Upper lobe of right lung (tissue), 1 donor: ENCODE results near the gene RUNX1. TPM values are rescaled to one million over a fixed set of nuclear protein-coding genes. Genes with fewer than 3 reads are reported as not detected.
"Not testable (repeated sequence)": the region's sequence is repeated elsewhere in the genome, so short reads cannot be mapped to it uniquely, and the experiment has no call there.

Experiments used
- ATAC-seq: fragments of 200-7000 bp; cut with Tn5 transposase; one replicate; pipeline ENCODE4 v1.9.1; 2020; ENCODE audit warnings: mild to moderate bottlenecking, moderate library complexity
- DNase-seq: peaks from one replicate; pipeline ENCODE4 v3.0.0-alpha.2; 2020
- H3K27ac ChIP-seq: fragments of 200-600 bp; one replicate; pipeline ENCODE4 v1.8.0; 2022
- H3K27me3 ChIP-seq: fragments of 200-600 bp; one replicate; pipeline ENCODE4 v1.8.0; 2022; ENCODE audit warnings: mild to moderate bottlenecking
- H3K36me3 ChIP-seq: fragments of 200-600 bp; one replicate; pipeline ENCODE4 v1.8.0; 2022
- H3K4me1 ChIP-seq: fragments of 200-600 bp; one replicate; pipeline ENCODE4 v1.8.0; 2022
- H3K4me3 ChIP-seq: fragments of 200-600 bp; one replicate; pipeline ENCODE4 v1.8.0; 2022; ENCODE audit warnings: mild to moderate bottlenecking
- H3K9me3 ChIP-seq: fragments of 200-600 bp; one replicate; pipeline ENCODE4 v1.8.0; 2022
- intact Hi-C: fragments of 100-400 bp; cut with DNase I; formaldehyde crosslinking; loops from one replicate; pipeline ENCODE4 v1.11.0; 2022
- total RNA-seq: library from RNA; stranded (reverse); fragmentation: NEBNext Ultra II Directional; extraction: Animal tissue kit (Norgen Biotek cat#: 25700); gene quantifications from one replicate; pipeline ENCODE4 v1.2.1, GENCODE V29; 2021
- TF ChIP-seq, protein P1 (sequence below): fragments of 200-600 bp; IDR thresholded peaks from one replicate; pipeline ENCODE4 v1.8.0; 2022; ENCODE audit warnings: antibody characterized with exemption
- donor health status: DM: no; HTN: yes; CAD: no; lungs with severe emphysema.

RUNX1 gene
- total RNA-seq, 1 donor from 2014 or later: 86.9 TPM

DNA sequence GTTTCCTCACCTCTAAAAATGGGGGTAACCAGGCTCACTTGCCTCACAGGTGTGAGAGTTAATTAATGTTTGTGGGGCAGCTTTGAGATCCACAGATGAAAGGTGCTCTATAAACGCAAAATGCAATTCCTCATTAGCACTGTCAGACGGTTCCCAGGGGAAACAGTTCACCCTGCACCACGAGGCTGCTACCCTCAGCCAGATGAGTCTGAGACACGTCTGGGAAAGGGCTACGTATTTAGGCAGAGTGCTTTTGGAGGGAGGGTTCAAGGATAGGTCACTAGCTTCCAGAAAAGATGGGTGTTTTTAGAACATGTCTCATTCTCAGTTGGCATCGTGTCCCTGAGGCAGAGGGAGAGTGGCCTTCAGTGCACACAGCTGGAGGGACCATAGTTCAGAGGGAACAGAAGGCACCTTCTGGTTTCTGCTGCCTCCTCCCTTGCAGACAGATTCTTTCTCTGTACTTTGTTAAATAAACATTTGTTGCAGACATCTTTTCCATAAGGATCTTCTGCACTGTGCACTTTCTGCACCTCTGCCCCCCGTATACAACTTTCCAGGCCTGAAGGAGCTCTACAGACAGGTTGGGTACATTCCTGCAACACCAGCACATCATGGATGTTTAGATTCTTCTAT lies 240.4 kb downstream of the RUNX1 start:
- no peaks in the 10 kb centered on the region for H3K27me3 ChIP-seq
- peak overlapping the region; percentile 42 for H3K27ac ChIP-seq
- peak; percentile 3 for ATAC-seq

GRCh38 chr21:34807881-34808568 lies 241.1 kb downstream of the RUNX1 start:
- intact Hi-C loops: no loop called here
- peak; percentile 56 for ATAC-seq
- Histone ChIP-seq H3K36me3 (peaks cover 29% of the 10 kb centered on the region), H3K27ac (peak overlapping the region; percentile 42), H3K9me3 (no peaks in the 10 kb centered on the region), H3K27me3 (no peaks in the 10 kb centered on the region), H3K4me1 (peaks cover 14% of the 10 kb centered on the region), H3K4me3 (no peak overlapping the region)
- TF ChIP-seq, protein P1, sequence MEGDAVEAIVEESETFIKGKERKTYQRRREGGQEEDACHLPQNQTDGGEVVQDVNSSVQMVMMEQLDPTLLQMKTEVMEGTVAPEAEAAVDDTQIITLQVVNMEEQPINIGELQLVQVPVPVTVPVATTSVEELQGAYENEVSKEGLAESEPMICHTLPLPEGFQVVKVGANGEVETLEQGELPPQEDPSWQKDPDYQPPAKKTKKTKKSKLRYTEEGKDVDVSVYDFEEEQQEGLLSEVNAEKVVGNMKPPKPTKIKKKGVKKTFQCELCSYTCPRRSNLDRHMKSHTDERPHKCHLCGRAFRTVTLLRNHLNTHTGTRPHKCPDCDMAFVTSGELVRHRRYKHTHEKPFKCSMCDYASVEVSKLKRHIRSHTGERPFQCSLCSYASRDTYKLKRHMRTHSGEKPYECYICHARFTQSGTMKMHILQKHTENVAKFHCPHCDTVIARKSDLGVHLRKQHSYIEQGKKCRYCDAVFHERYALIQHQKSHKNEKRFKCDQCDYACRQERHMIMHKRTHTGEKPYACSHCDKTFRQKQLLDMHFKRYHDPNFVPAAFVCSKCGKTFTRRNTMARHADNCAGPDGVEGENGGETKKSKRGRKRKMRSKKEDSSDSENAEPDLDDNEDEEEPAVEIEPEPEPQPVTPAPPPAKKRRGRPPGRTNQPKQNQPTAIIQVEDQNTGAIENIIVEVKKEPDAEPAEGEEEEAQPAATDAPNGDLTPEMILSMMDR: no peak
- DNase-seq: no peak

More for the DNA sequence above, 240.4 kb downstream of the RUNX1 start:
- TF ChIP-seq, protein P1: no peak
- Histone ChIP-seq H3K4me3 (no peak overlapping the region), H3K36me3 (peaks cover 29% of the 10 kb centered on the region), H3K9me3 (no peaks in the 10 kb centered on the region), H3K4me1 (peaks cover 14% of the 10 kb centered on the region)
- DNase-seq: no peak
- intact Hi-C loops: no loop called here

- ATAC-seq (peak; percentile 74), DNase-seq (no peak)
- H3K27me3 ChIP-seq: no peaks in the 10 kb centered on the region
- H3K4me1 ChIP-seq: peaks cover 14% of the 10 kb centered on the region
- intact Hi-C loops: no loop called here
- no peak overlapping the region for H3K4me3 ChIP-seq
- peak overlapping the region; percentile 42 for H3K27ac ChIP-seq
- TF ChIP-seq, protein P1: no peak
- H3K9me3 ChIP-seq: no peaks in the 10 kb centered on the region
- peaks cover 29% of the 10 kb centered on the region for H3K36me3 ChIP-seq
Observed at GRCh38 chr21:34807146-34807880, 241.8 kb downstream of the RUNX1 start.

DNA sequence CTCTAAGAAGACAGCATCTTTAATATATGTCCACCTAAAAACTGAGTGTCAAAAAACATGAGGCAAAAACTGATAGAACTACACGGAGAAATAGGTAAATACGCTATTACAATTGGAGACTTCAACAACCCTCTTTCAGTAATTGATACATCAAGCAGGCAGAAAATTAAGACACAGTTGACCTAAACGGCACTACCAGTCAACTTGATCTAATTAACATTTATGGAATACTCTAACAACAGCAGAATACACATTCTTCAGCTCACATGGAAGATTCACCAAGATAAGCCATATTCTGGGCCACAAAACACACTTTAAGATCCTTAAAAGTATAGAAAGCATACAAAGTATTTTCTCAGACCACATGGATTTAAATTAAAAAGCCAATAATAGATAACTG lies 242.7 kb downstream of the RUNX1 start:
- Histone ChIP-seq H3K36me3 (peaks cover 25% of the 10 kb centered on the region), H3K4me3 (no peak overlapping the region), H3K9me3 (no peaks in the 10 kb centered on the region), H3K27ac (no peak overlapping the region), H3K27me3 (no peaks in the 10 kb centered on the region), H3K4me1 (peaks cover 14% of the 10 kb centered on the region)
- intact Hi-C loops: no loop called here
- ATAC-seq: no peak
- TF ChIP-seq, protein P1: no peak
- DNase-seq: no peak

DNA sequence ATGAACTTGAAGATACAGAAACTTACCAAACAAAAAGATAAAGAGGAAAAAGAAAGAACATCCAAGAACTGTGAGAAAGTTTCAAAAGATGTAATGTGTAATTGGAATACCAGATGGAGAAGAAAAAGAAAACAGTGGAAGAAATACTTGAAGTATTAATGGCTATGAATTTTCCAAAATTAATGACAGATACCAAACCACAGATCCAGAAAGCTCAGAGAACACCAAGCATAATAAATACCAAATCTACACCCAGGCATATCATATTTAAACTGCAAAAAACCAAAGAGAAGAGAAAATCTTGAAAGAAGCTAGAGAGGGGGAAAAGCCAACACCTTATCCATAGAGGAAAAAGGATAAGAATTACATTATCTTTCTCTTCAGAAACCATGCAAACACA lies 243.9 kb downstream of the RUNX1 start:
- peaks cover 14% of the 10 kb centered on the region for H3K4me1 ChIP-seq
- no peak overlapping the region for H3K27ac ChIP-seq
- TF ChIP-seq, protein P1: no peak

GRCh38 chr21:34804584-34804983 lies 244.5 kb downstream of the RUNX1 start:
- H3K9me3 ChIP-seq, ATAC-seq, intact Hi-C loops, H3K4me3 ChIP-seq, H3K27me3 ChIP-seq, H3K27ac ChIP-seq: not testable (repeated sequence)
- Histone ChIP-seq H3K36me3 (peaks cover 19% of the 10 kb centered on the region), H3K4me1 (peaks cover 14% of the 10 kb centered on the region)
- peak; percentile 77 for DNase-seq

More for the DNA sequence above, 243.9 kb downstream of the RUNX1 start:
- DNase-seq: no peak
- Histone ChIP-seq H3K36me3 (peaks cover 18% of the 10 kb centered on the region), H3K27me3 (no peaks in the 10 kb centered on the region), H3K9me3 (no peaks in the 10 kb centered on the region), H3K4me3 (no peak overlapping the region)
- intact Hi-C loops: no loop called here
- ATAC-seq: no peak
